Lower lobe of right lung (tissue), 2 donors: ENCODE results near the gene AMBRA1. TPM values are rescaled to one million over a fixed set of nuclear protein-coding genes. Genes with fewer than 3 reads are reported as not detected.

ENCODE experiments used
- ATAC-seq, 2 donors: fragments of 200-7000 bp; cut with Tn5 transposase; one replicate each; pipeline ENCODE4 v1.9.1; 2020 to 2022; ENCODE audit warnings: mild to moderate bottlenecking in 2 of 2, moderate library complexity in 2 of 2
- DNase-seq: peaks from one replicate; pipeline ENCODE4 v3.0.0-alpha.2; 2020
- H3K27ac ChIP-seq: fragments of 200-600 bp; one replicate; pipeline ENCODE4 v1.8.0; 2022
- H3K27me3 ChIP-seq: fragments of 200-600 bp; one replicate; pipeline ENCODE4 v1.8.0; 2022; ENCODE audit warnings: low read depth
- H3K36me3 ChIP-seq: fragments of 200-600 bp; one replicate; pipeline ENCODE4 v1.8.0; 2022; ENCODE audit warnings: mild to moderate bottlenecking
- H3K4me1 ChIP-seq: fragments of 200-600 bp; one replicate; pipeline ENCODE4 v1.8.0; 2022
- H3K4me3 ChIP-seq: fragments of 200-600 bp; one replicate; pipeline ENCODE4 v1.8.0; 2022; ENCODE audit warnings: mild to moderate bottlenecking
- H3K9me3 ChIP-seq: fragments of 200-600 bp; one replicate; pipeline ENCODE4 v1.8.0; 2022
- CTCF ChIP-seq: fragments of 200-600 bp; IDR thresholded peaks from one replicate; pipeline ENCODE4 v1.8.0; 2022; ENCODE audit warnings: antibody characterized with exemption, mild to moderate bottlenecking
- intact Hi-C: fragments of 100-400 bp; cut with DNase I; formaldehyde crosslinking; loops from one replicate; pipeline ENCODE4 v1.11.0; 2022
- total RNA-seq: library from RNA; stranded (reverse); fragmentation: NEBNext Ultra II Directional; extraction: Animal tissue kit (Norgen Biotek cat#: 25700); gene quantifications from one replicate; pipeline ENCODE4 v1.2.1, GENCODE V29; 2021
- donor health status: DM: no; HTN: yes; CAD: no; lungs with severe emphysema.

The AMBRA1 gene
- total RNA-seq, 1 donor from 2014 or later, result 39.9 TPM

GRCh38 chr11:46435679-46436078 is 158.1 kb downstream of the AMBRA1 start:
- no peaks in the 10 kb centered on the region for H3K27me3 ChIP-seq
- peaks cover 42% of the 10 kb centered on the region for H3K36me3 ChIP-seq
- H3K4me3 ChIP-seq, result no peak overlapping the region
- ATAC-seq, result peak; percentile 32 to 45
- no peak for DNase-seq
- no peaks in the 10 kb centered on the region for H3K4me1 ChIP-seq
- intact Hi-C loops, result no loop called here
- TF ChIP-seq CTCF, result no peak
- H3K27ac ChIP-seq, result no peak overlapping the region
- no peaks in the 10 kb centered on the region for H3K9me3 ChIP-seq

GRCh38 chr11:46431211-46431610 is 162.6 kb downstream of the AMBRA1 start:
- H3K27ac ChIP-seq, result no peak overlapping the region
- TF ChIP-seq CTCF, result no peak
- intact Hi-C loops, result no loop called here

GRCh38 chr11:46429717-46430116 is 164.1 kb downstream of the AMBRA1 start:
- DNase-seq (no peak), ATAC-seq (no peak)
- Histone ChIP-seq H3K27ac (no peak overlapping the region), H3K4me1 (no peaks in the 10 kb centered on the region), H3K36me3 (peaks cover 78% of the 10 kb centered on the region), H3K4me3 (no peak overlapping the region), H3K27me3 (no peaks in the 10 kb centered on the region), H3K9me3 (no peaks in the 10 kb centered on the region)
- no peak for TF ChIP-seq CTCF
- intact Hi-C loops, result no loop called here

More at GRCh38 chr11:46431211-46431610, 162.6 kb downstream of the AMBRA1 start:
- Histone ChIP-seq H3K27me3 (no peaks in the 10 kb centered on the region), H3K4me1 (no peaks in the 10 kb centered on the region), H3K4me3 (no peak overlapping the region), H3K36me3 (peaks cover 76% of the 10 kb centered on the region), H3K9me3 (no peaks in the 10 kb centered on the region)
- ATAC-seq, result no peak
- DNase-seq, result no peak

GRCh38 chr11:46427364-46427763 is 166.5 kb downstream of the AMBRA1 start:
- intact Hi-C loops, result no loop called here
- Histone ChIP-seq H3K36me3 (peaks cover 65% of the 10 kb centered on the region), H3K4me1 (no peaks in the 10 kb centered on the region), H3K4me3 (no peak overlapping the region), H3K27me3 (no peaks in the 10 kb centered on the region), H3K27ac (no peak overlapping the region), H3K9me3 (no peaks in the 10 kb centered on the region)
- TF ChIP-seq CTCF, result no peak
- ATAC-seq (no peak), DNase-seq (no peak)

GRCh38 chr11:46426233-46426991 is 167.4 kb downstream of the AMBRA1 start:
- Histone ChIP-seq H3K36me3 (peaks cover 63% of the 10 kb centered on the region), H3K4me1 (no peaks in the 10 kb centered on the region), H3K4me3 (no peak overlapping the region), H3K9me3 (no peaks in the 10 kb centered on the region), H3K27ac (no peak overlapping the region), H3K27me3 (no peaks in the 10 kb centered on the region)
- no peak for TF ChIP-seq CTCF
- ATAC-seq (no peak), DNase-seq (no peak)
- intact Hi-C loops, result no loop called here
